HG03442 (cell line): ENCODE data around the gene IL1RAPL2.
"Not testable (repeated sequence)": the region's sequence is repeated elsewhere in the genome, so short reads cannot be mapped to it uniquely, and the experiment has no call there.

Experiments
- ATAC-seq: cut with Tn5 transposase; IDR thresholded peaks from one replicate; pipeline ENCODE4 v1.9.1; 2021; ENCODE audit warnings: mild to moderate bottlenecking, moderate library complexity; ENCODE audit not compliant: unreplicated experiment

IL1RAPL2 gene

GRCh38 chrX:105006103-105006502 is 440.1 kb downstream of the IL1RAPL2 start:
- ATAC-seq, result no peak

- no peak for ATAC-seq
Observed at GRCh38 chrX:105006996-105007395, 441.0 kb downstream of the IL1RAPL2 start.

DNA sequence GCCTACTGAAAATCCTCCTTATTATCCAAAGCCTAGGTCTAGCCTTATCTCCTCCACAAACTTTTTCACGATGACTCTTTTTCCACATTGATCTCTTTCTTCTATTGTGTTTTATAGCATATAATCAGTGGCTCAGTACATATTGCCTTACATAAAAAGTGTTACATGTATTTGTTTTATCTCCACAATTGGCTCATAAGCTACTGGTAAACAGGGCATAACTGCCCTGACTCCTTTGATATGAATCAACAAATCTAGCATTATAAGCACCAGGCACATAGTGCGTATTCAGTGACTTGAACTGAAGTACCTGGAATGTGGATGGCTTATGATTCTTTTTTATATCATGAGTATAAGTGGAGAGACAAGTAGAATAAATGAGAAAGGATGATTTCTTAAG is 447.7 kb downstream of the IL1RAPL2 start:
- ATAC-seq, result no peak

GRCh38 chrX:105017641-105018040 is 451.6 kb downstream of the IL1RAPL2 start:
- no peak for ATAC-seq

- no peak for ATAC-seq
Observed at GRCh38 chrX:105018865-105019264, 452.9 kb downstream of the IL1RAPL2 start.

DNA sequence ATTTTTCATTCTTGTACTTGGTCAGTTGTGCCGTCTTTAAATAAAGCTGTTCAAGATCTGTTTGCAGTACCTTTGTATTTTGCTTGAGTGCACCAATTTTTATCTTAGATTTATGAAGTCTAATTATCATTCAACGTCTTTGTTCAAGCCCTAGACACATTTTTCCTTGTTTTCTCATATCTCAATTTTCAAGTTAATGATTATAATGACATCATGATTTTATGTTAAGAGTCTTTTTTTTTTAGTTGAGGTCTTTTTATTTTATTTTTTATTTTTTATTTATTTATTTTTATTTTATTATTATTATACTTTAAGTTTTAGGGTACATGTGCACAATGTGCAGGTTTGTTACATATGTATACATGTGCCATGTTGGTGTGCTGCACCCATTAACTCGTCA is 463.0 kb downstream of the IL1RAPL2 start:
- ATAC-seq, result not testable (repeated sequence)

- no peak for ATAC-seq
Observed at GRCh38 chrX:105038672-105039328, 472.8 kb downstream of the IL1RAPL2 start.

GRCh38 chrX:105050921-105051320 is 484.9 kb downstream of the IL1RAPL2 start:
- ATAC-seq, result no peak

- no peak for ATAC-seq
Observed at GRCh38 chrX:105051364-105051763, 485.4 kb downstream of the IL1RAPL2 start.

DNA sequence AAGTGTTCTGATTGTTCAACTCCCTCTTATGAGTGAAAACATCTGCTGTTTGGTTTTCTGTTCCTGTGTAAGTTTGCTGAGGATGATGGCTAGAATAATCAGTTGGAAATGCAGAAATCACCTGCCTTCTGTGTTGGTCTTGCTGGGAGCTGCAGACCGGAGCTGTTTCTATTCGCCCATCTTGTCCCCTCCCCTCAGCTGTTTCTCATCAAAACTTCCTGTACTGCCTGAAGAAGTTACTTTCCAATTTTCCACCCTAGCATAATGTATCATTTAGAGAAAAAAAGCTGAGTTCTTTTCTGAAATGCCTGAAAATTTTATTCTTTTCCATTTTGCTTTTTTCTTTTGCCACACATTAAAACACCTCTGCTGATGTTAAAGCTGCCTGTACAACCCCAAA is 486.9 kb downstream of the IL1RAPL2 start:
- no peak for ATAC-seq

DNA sequence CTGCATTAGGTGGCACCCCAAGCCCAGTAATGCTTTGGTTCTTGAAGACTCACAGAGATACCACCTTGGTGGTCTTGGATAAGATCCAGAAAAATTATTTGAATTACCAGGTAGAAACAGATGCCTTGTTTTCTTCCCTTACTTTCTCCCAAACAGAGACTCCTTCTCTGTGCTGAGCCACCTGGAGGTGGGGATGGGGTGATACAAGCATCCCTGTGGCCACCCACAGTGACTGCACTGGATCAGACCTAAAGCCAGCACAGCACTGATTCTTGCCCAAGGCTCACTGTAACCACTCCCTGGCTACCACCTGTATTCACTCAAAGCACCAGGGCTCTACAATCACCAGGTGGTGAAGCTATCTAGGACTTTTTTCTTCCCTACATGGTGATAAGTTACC is 497.7 kb downstream of the IL1RAPL2 start:
- no peak for ATAC-seq

GRCh38 chrX:105098201-105098600 is 532.2 kb downstream of the IL1RAPL2 start:
- no peak for ATAC-seq

- ATAC-seq, result no peak
Observed at GRCh38 chrX:105098812-105099211, 532.8 kb downstream of the IL1RAPL2 start.

- no peak for ATAC-seq
Observed at GRCh38 chrX:105101378-105101777, 535.4 kb downstream of the IL1RAPL2 start.

DNA sequence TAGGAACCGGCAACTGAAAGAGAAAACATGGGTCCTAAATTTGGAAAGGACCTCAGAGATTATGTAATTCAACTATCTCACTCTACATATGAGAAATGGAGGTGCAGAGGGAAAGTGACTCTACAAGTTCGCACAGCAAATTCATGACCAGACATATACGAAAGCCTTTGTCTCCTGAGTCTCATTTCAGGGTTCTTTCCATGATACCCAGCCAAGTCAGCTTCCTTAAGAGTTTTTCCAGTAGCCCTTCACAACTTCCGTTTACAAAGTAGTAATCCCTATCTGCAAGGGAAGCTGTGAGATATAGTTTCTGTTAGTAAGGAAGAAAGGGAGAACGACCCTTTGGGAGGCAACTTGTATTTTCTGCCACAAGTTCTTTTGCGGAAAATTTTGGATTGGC is 543.9 kb downstream of the IL1RAPL2 start:
- ATAC-seq, result no peak

DNA sequence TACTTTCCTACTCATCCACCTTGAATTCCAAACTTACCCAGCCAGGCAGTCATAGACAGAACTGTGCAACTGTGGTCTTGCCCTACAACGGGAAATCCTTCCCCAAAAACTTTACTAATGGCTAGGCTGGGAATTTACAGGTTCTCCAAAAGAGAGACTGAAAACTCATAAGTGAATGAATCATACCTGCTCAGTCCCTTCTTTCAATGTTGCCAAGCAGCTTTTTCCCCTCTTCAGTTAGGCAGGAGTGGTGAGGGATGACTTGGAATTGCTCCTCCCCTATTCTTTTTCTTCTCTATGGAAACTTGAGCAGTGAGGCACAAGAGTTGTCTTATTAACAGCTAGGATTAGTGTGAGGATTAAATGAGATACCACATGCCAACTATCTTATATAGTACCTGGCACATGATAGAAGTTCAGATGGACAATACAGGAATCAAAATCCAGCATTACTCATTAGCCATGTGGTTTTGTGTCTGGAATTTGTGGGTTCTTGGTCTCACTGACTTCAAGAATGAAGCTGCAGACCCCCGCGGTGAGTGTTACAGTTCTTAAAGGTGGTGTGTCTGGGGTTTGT is 548.6 kb downstream of the IL1RAPL2 start:
- ATAC-seq, result no peak

DNA sequence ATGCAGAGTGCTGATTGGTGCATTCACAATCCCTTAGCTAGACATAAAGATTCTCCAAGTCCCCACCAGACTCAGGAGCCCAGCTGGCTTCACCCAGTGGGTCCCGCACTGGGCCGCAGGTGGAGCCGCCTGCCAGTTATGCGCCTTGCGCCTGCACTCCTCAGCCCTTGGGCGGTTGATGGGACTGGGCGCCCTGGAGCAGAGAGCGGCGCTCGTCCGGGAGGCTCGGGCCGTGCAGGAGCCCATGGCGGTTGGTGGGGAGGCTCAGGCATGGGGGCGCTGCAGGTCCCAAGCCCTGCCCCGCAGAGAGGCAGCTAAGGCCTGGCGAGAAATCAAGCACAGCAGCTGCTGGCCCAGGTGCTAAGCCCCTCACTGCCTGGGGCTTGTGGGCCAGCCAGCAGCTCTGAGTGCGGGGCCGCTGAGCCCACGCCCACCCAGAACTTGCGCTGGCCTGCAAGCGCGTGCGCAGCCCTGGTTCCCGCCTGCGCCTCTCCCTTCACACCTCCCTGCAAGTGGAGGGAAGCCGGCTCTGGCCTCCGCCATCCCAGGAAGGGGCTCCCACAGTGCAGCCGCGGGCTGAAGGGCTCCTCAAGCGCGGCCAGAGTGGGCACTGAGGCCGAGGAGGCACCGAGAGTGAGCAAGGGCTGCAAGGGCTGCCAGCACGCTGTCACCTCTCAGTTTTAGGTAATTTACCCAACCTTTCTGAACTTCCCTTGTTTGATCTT is 549.8 kb downstream of the IL1RAPL2 start:
- ATAC-seq, result not testable (repeated sequence)

DNA sequence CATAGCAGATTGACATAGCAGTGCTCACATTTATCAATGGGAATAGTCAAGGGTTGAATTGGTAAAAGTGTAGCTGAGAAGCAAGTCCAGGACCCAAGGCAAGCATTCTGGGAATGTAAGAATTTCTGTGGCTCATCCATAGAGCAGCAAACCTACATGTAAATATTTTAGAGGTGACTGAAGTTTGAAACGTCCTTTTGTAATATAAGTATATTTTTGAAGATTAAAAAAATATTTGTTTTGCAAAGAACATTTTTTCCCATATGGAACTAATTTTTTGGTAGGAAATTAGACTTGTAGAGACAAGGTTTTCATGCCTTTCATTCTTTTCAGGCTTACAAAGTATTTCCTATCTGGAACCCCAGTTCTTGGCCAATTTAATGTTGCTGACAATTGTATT is 550.5 kb downstream of the IL1RAPL2 start:
- no peak for ATAC-seq

DNA sequence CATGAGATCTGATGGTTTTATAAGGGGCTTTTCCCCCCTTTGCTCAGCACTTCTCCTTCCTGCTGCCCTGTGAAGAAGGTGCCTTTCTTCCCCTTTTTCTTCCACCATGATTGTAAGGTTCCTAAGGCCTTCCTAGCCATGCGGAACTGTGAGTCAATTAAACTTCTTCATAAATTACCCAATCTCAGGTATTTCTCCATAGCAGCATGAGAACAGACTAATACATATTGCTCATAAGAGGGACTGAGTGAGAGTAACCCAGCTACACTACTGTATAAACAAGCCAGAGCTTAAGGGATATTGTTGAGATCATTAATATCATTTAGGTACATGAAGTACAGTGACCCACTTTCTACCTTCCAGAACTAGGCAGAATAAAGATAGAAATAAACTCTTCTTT is 551.6 kb downstream of the IL1RAPL2 start:
- ATAC-seq, result no peak

DNA sequence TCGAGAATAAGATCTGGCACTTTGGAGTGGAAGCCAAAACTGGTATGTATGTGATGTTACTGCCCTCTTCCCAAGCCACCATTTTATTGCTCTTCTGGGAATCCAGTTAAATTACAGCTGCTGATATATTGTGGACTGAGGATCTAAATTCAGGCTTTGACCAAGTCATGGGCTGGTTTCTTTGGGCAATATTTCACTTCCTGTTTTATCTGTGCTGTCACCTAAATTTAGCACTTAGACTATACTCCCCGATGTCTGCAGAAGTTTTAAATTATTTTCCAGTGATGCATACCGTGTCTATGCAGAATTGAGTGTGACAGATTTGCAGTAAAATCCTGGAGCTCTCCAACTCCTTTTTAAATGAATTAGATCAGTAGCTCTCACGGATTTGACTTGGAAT is 554.5 kb downstream of the IL1RAPL2 start:
- ATAC-seq, result no peak

DNA sequence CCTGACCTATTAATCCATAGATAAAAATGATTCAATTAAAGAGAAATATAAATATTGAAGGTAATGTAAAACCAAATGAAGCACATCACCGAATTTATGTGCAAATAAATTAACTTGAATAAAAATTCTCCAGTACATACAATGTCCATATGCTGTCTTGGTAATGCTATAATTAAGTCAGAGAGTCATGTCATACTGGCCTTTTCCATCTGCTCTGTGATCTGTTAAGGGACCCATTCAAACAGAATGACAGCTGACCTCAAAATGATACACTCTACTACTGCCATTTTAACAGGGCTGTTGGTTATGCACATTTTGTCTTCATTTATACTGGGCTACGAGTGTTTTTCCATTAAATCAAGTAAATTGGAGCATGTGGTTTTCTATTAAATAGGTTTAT is 555.2 kb downstream of the IL1RAPL2 start:
- no peak for ATAC-seq

GRCh38 chrX:105126201-105126600 is 560.2 kb downstream of the IL1RAPL2 start:
- ATAC-seq, result no peak
